ENCODE measurements around the gene ATP5MC2.
"Not testable (repeated sequence)": the region's sequence is repeated elsewhere in the genome, so short reads cannot be mapped to it uniquely, and the experiment has no call there.

Gene ATP5MC2

DNA sequence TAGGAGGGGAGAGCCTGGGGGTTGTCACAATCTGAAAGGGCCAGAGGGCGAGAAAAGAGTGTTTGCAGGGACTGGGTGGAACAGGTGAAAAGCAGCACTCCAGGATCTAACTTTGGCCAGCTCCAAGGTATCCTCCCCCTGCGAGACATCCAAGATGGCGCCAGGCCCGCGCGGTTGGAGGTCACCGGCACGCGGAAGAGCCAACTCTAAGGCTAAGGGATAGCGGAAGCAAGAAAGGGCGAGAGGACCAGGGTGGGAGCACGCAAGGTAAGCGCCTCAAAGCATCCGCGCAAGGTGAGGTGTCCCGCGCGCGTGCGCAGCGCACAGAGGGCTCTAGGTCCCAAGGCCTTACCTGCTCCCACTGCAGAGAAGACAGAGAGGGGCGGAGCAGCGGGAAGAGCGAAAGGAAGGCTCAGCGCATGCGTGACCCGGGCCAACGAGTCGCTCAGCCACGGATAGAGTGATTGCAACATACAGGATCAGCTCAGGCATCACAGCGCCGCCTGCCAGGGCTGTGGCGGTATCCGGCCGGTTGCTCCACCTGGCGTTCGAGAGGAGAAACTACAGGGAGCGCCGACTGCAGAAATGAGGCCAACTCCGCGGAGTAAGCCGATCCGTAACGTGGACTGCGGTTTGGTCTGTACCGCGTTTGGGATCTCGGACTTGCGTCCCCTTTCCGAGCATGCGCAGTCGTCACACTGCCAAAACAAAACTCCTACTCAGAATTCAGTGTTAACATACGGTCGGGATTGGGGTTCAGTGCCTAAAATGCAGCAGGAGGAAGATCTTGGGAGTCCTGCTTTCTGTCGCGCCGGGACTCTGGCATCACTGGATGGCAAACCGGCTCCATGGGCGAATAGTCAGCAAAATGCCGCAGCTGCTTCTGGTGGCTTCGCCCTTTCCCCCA lies at the start of gene ATP5MC2:
ATP5MC2 (minus strand) TSS at position 383 of the 907 bp plus-strand sequence. CDS start 3,469 bp downstream, outside the sequence.
- Histone ChIP-seq H3K27ac (ENCODE audit: low read length) (peak within 1 kb of the TSS; percentile 98), H3K4me1 (ENCODE audit: control insufficient read depth, insufficient read depth, low read length) (peaks cover 33% of the 10 kb centered on the region), H3K9ac (ENCODE audit: low read length in 2 of 2) (peak within 1 kb of the TSS; percentile 85 to 93), H3K9me3 (ENCODE audit: control insufficient read depth in 2 of 2, low read length in 2 of 2) (no peaks in the 10 kb centered on the region), H3K4me3 (ENCODE audit: low read length in 2 of 2) (peak within 1 kb of the TSS; percentile 95 to 99), H3K36me3 (ENCODE audit: control insufficient read depth in 2 of 2, insufficient read depth in 2 of 2, low read length in 2 of 2) (peaks cover 11 to 14% of the 10 kb centered on the region in 2 donors), H3K27me3 (ENCODE audit: control insufficient read depth in 1 of 2, insufficient read depth in 2 of 2, low read length in 2 of 2) (no peaks in the 10 kb centered on the region)

DNA sequence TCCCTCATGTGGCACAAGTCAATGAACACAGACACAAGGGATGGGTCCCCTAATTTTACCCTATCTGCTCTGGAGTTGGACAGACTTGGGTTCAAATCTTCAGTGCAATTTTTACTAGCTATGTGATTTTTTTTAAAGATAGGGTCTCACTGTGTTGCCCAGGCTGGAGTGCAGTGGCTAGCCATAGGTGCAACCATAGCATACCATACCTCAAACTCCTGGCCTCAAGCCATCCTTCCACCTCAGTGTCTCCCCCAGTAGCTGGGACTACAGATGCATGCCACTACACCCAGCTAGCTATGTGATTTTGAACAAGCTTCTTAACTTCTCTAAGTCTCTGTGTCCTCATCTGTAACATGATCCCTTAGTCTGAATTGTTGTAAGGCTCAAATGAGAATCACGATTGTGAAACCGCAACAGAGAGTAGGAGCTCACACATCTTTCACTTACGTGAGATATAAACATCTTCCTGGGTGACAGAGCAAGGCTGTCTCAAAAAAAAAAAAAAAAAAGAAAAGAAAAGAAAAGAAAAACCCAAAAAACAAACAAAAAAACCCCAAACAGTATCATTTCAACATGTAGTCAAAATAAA lies 46.7 kb upstream of the ATP5MC2 start:
- Histone ChIP-seq H3K36me3 (ENCODE audit: control insufficient read depth in 2 of 2, insufficient read depth in 2 of 2, low read length in 2 of 2) (peaks cover 44 to 48% of the 10 kb centered on the region in 2 donors), H3K27me3 (ENCODE audit: control insufficient read depth in 1 of 2, insufficient read depth in 2 of 2, low read length in 2 of 2) (no peaks in the 10 kb centered on the region), H3K9ac (ENCODE audit: low read length in 2 of 2) (no peak overlapping the region), H3K9me3 (ENCODE audit: control insufficient read depth in 2 of 2, low read length in 2 of 2) (no peaks in the 10 kb centered on the region), H3K4me1 (ENCODE audit: control insufficient read depth, insufficient read depth, low read length) (peaks cover 17% of the 10 kb centered on the region), H3K4me3 (ENCODE audit: low read length in 2 of 2) (no peak overlapping the region), H3K27ac (ENCODE audit: low read length) (no peak overlapping the region)

- H3K36me3 ChIP-seq (ENCODE audit: control insufficient read depth in 2 of 2, insufficient read depth in 2 of 2, low read length in 2 of 2): peaks cover 58 to 62% of the 10 kb centered on the region in 2 donors
- H3K9me3 ChIP-seq (ENCODE audit: control insufficient read depth in 2 of 2, low read length in 2 of 2): no peaks in the 10 kb centered on the region
- H3K9ac ChIP-seq (ENCODE audit: low read length in 2 of 2): no peak overlapping the region
- no peak overlapping the region for H3K4me3 ChIP-seq (ENCODE audit: low read length in 2 of 2)
- no peaks in the 10 kb centered on the region for H3K27me3 ChIP-seq (ENCODE audit: control insufficient read depth in 1 of 2, insufficient read depth in 2 of 2, low read length in 2 of 2)
- H3K4me1 ChIP-seq (ENCODE audit: control insufficient read depth, insufficient read depth, low read length): peaks cover 8% of the 10 kb centered on the region
- H3K27ac ChIP-seq (ENCODE audit: low read length): no peak overlapping the region
Observed at GRCh38 chr12:53720946-53721345, 45.1 kb upstream of the ATP5MC2 start.

GRCh38 chr12:53719649-53720048 lies 43.8 kb upstream of the ATP5MC2 start:
- Histone ChIP-seq H3K9ac (ENCODE audit: low read length in 2 of 2) (no peak overlapping the region), H3K4me3 (ENCODE audit: low read length in 2 of 2) (no peak overlapping the region), H3K36me3 (ENCODE audit: control insufficient read depth in 2 of 2, insufficient read depth in 2 of 2, low read length in 2 of 2) (peaks cover 69 to 74% of the 10 kb centered on the region in 2 donors), H3K4me1 (ENCODE audit: control insufficient read depth, insufficient read depth, low read length) (no peaks in the 10 kb centered on the region), H3K27ac (ENCODE audit: low read length) (no peak overlapping the region), H3K9me3 (ENCODE audit: control insufficient read depth in 2 of 2, low read length in 2 of 2) (no peaks in the 10 kb centered on the region), H3K27me3 (ENCODE audit: control insufficient read depth in 1 of 2, insufficient read depth in 2 of 2, low read length in 2 of 2) (no peaks in the 10 kb centered on the region)

DNA sequence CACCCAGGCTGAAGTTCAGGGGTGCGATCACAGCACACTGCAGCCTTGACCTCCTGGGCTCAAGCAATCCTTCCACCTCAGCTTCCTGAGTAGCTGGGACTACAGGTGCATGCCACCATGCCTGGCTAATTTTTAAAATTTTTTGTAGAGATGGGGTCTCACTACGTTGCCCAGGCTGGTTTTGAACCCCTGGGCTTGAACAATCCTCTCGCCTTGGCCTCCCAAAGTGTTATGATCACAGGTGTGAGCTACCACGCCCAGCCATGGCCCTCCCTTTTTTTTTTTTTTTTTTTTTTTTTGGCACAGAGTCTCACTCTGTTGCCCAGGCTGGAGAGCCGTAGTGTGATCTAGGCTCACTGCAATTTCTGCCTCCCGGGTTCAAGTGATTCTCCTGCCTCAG lies 42.7 kb upstream of the ATP5MC2 start:
- not testable (repeated sequence) for H3K9me3 ChIP-seq (ENCODE audit: control insufficient read depth in 2 of 2, low read length in 2 of 2); H3K27ac ChIP-seq (ENCODE audit: low read length); H3K4me3 ChIP-seq (ENCODE audit: low read length in 2 of 2); H3K9ac ChIP-seq (ENCODE audit: low read length in 2 of 2); H3K27me3 ChIP-seq (ENCODE audit: control insufficient read depth in 1 of 2, insufficient read depth in 2 of 2, low read length in 2 of 2); H3K4me1 ChIP-seq (ENCODE audit: control insufficient read depth, insufficient read depth, low read length)
- H3K36me3 ChIP-seq (ENCODE audit: control insufficient read depth in 2 of 2, insufficient read depth in 2 of 2, low read length in 2 of 2): peaks cover 72 to 75% of the 10 kb centered on the region in 2 donors

DNA sequence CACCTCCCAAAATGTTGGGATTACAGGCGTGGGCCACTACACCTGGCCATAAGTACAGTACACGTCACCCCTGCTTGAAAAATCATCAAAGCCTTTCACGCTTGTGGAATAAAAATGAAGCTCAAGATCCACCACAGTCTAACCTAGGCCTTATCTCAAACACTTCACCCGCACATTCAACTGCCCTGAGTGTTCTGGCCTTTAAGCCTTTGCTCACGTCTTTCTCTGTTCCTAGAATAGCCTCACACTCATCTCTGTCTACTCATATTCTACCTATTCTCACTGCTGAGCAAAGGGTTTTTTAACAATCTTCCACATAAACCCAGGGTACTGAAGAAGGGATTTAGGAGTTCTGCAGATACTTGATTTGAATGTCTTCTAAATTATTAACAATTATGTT lies 41.4 kb upstream of the ATP5MC2 start:
- Histone ChIP-seq H3K9me3 (ENCODE audit: control insufficient read depth in 2 of 2, low read length in 2 of 2) (no peaks in the 10 kb centered on the region), H3K9ac (ENCODE audit: low read length in 2 of 2) (no peak overlapping the region), H3K36me3 (ENCODE audit: control insufficient read depth in 2 of 2, insufficient read depth in 2 of 2, low read length in 2 of 2) (peaks cover 67 to 79% of the 10 kb centered on the region in 2 donors), H3K4me3 (ENCODE audit: low read length in 2 of 2) (no peak overlapping the region), H3K27ac (ENCODE audit: low read length) (no peak overlapping the region), H3K4me1 (ENCODE audit: control insufficient read depth, insufficient read depth, low read length) (no peaks in the 10 kb centered on the region), H3K27me3 (ENCODE audit: control insufficient read depth in 1 of 2, insufficient read depth in 2 of 2, low read length in 2 of 2) (no peaks in the 10 kb centered on the region)

- no peaks in the 10 kb centered on the region for H3K27me3 ChIP-seq (ENCODE audit: control insufficient read depth in 1 of 2, insufficient read depth in 2 of 2, low read length in 2 of 2)
- no peaks in the 10 kb centered on the region for H3K4me1 ChIP-seq (ENCODE audit: control insufficient read depth, insufficient read depth, low read length)
- H3K27ac ChIP-seq (ENCODE audit: low read length): no peak overlapping the region
- H3K36me3 ChIP-seq (ENCODE audit: control insufficient read depth in 2 of 2, insufficient read depth in 2 of 2, low read length in 2 of 2): peaks cover 42 to 56% of the 10 kb centered on the region in 2 donors
- H3K9ac ChIP-seq (ENCODE audit: low read length in 2 of 2): no peak overlapping the region
- H3K9me3 ChIP-seq (ENCODE audit: control insufficient read depth in 2 of 2, low read length in 2 of 2): no peaks in the 10 kb centered on the region
- H3K4me3 ChIP-seq (ENCODE audit: low read length in 2 of 2): no peak overlapping the region
Observed at GRCh38 chr12:53714004-53714403, 38.1 kb upstream of the ATP5MC2 start.

GRCh38 chr12:53713516-53713915 lies 37.6 kb upstream of the ATP5MC2 start:
- Histone ChIP-seq H3K9ac (ENCODE audit: low read length in 2 of 2) (no peak overlapping the region), H3K27ac (ENCODE audit: low read length) (no peak overlapping the region), H3K9me3 (ENCODE audit: control insufficient read depth in 2 of 2, low read length in 2 of 2) (no peaks in the 10 kb centered on the region), H3K36me3 (ENCODE audit: control insufficient read depth in 2 of 2, insufficient read depth in 2 of 2, low read length in 2 of 2) (peaks cover 42 to 56% of the 10 kb centered on the region in 2 donors), H3K4me1 (ENCODE audit: control insufficient read depth, insufficient read depth, low read length) (no peaks in the 10 kb centered on the region), H3K4me3 (ENCODE audit: low read length in 2 of 2) (no peak overlapping the region), H3K27me3 (ENCODE audit: control insufficient read depth in 1 of 2, insufficient read depth in 2 of 2, low read length in 2 of 2) (no peaks in the 10 kb centered on the region)

GRCh38 chr12:53712059-53712643 lies 36.3 kb upstream of the ATP5MC2 start:
- Histone ChIP-seq H3K9ac (ENCODE audit: low read length in 2 of 2) (no peak overlapping the region), H3K27ac (ENCODE audit: low read length) (no peak overlapping the region), H3K4me3 (ENCODE audit: low read length in 2 of 2) (no peak overlapping the region), H3K4me1 (ENCODE audit: control insufficient read depth, insufficient read depth, low read length) (no peaks in the 10 kb centered on the region), H3K27me3 (ENCODE audit: control insufficient read depth in 1 of 2, insufficient read depth in 2 of 2, low read length in 2 of 2) (peaks cover 0 to 4% of the 10 kb centered on the region in 2 donors), H3K36me3 (ENCODE audit: control insufficient read depth in 2 of 2, insufficient read depth in 2 of 2, low read length in 2 of 2) (peaks cover 39 to 52% of the 10 kb centered on the region in 2 donors), H3K9me3 (ENCODE audit: control insufficient read depth in 2 of 2, low read length in 2 of 2) (no peaks in the 10 kb centered on the region)

DNA sequence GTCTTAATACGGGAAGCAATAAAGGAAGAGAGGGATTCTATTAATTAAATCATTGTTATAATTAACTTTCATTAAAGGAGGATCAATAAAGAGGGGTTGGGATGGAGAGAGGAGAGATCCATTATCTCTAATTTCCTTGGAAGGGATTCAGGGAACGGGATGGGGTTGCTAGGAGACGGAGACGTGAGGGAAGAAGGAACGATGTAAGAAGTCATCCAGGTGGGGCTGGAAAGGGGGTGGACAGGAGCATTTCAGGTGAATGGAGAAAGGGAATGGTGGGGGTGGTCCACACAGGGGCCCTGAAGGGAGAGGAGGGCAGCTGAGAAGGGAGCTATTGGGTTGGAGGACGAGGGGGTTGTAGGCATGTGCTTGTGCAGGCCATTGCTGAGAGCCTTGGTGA lies 34.2 kb upstream of the ATP5MC2 start:
- Histone ChIP-seq H3K36me3 (ENCODE audit: control insufficient read depth in 2 of 2, insufficient read depth in 2 of 2, low read length in 2 of 2) (peaks cover 20 to 33% of the 10 kb centered on the region in 2 donors), H3K4me3 (ENCODE audit: low read length in 2 of 2) (no peak overlapping the region), H3K9ac (ENCODE audit: low read length in 2 of 2) (no peak overlapping the region), H3K27me3 (ENCODE audit: control insufficient read depth in 1 of 2, insufficient read depth in 2 of 2, low read length in 2 of 2) (peaks cover 8 to 11% of the 10 kb centered on the region in 2 donors), H3K4me1 (ENCODE audit: control insufficient read depth, insufficient read depth, low read length) (no peaks in the 10 kb centered on the region), H3K27ac (ENCODE audit: low read length) (no peak overlapping the region), H3K9me3 (ENCODE audit: control insufficient read depth in 2 of 2, low read length in 2 of 2) (no peaks in the 10 kb centered on the region)

Measured in stomach smooth muscle (tissue), 2 donors.